Measurements from ENCODE around the gene LTBP1.
"Not testable (repeated sequence)": the region's sequence is repeated elsewhere in the genome, so short reads cannot be mapped to it uniquely, and the experiment has no call there.

Gene LTBP1

DNA sequence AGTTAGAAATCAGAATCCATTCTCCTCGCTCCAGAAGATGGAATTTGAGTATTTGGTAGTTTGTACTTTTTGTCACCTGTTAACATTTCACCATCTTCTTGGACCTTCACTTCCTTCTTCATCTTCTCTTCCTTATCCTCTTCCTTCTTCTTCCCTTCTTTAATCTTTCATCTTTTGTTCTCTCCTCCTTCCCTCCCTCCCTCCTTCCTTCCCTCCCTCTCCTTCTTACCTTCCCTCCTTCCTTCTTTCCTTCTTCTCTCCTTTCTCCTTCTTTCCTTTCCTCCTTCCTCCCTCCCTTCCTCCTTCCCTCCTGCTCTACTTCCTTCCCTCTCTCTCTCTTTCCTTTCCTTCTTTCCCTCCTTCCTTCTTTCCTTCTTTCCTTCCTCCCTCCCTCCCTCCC lies 31.1 kb upstream of the LTBP1 start:
- H3K36me3 ChIP-seq (ENCODE audit: control insufficient read depth, insufficient read depth, low read length): no peaks in the 10 kb centered on the region
- no peaks in the 10 kb centered on the region for H3K4me1 ChIP-seq (ENCODE audit: control insufficient read depth, insufficient read depth, low read length, poor library complexity, severe bottlenecking)
- no peak overlapping the region for H3K4me3 ChIP-seq (ENCODE audit: extremely low read depth, insufficient read depth, low read length, poor library complexity, severe bottlenecking)
- H3K27ac ChIP-seq (ENCODE audit: low read depth, low read length, severe bottlenecking): no peak overlapping the region
- no CpG with 5 or more reads among the region's 1 CpG for WGBS, 2 experiments (ENCODE audit: insufficient coverage in 2 of 2)
- H3K9me3 ChIP-seq (ENCODE audit: control insufficient read depth, low read length): no peaks in the 10 kb centered on the region

DNA sequence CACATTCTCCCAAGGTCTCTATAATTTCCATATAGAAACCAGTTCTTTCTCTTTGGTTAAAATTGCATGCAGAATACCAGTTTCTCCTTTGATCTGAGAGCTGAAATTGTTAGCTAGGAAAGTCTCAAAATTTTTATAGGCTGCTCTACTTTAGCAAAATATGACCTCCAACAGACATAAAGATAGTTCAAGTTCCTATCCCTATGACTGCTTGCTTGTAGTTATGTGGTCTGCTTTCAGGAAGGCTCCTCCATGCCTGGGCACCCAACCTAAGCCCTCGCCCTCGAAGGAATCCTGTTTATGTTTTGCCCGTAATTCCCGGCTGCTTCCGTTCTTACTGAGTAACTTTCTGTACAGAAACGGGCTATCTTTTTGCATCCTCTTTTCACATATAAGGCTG lies 28.0 kb upstream of the LTBP1 start:
- no peaks in the 10 kb centered on the region for H3K36me3 ChIP-seq (ENCODE audit: control insufficient read depth, insufficient read depth, low read length)
- no peak overlapping the region for H3K27ac ChIP-seq (ENCODE audit: low read depth, low read length, severe bottlenecking)
- no peak overlapping the region for H3K4me3 ChIP-seq (ENCODE audit: extremely low read depth, insufficient read depth, low read length, poor library complexity, severe bottlenecking)
- no peaks in the 10 kb centered on the region for H3K4me1 ChIP-seq (ENCODE audit: control insufficient read depth, insufficient read depth, low read length, poor library complexity, severe bottlenecking)
- 94 to 97% methylated on average over 5 to 6 of the region's 6 CpGs for WGBS, 2 experiments (ENCODE audit: insufficient coverage in 2 of 2)
- H3K9me3 ChIP-seq (ENCODE audit: control insufficient read depth, low read length): no peaks in the 10 kb centered on the region

DNA sequence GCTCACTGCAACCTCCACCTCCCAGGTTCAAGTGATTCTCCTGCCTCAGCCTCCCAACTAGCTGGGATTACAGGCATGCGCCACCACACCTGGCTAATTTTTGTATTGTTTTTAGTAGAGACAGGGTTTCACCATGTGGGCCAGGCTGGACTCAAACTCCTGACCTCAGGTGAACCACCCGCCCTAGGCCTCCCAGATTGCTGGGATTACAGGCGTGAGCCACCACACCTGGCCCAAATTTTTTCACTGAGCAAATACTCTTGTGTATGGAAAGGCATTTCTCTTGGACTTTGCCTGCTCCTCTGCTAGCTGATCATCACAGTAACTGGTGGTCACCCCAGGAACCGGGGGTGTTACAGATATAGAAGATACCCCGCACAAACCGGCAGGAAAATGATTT lies 26.9 kb upstream of the LTBP1 start:
- not testable (repeated sequence) for H3K4me3 ChIP-seq (ENCODE audit: extremely low read depth, insufficient read depth, low read length, poor library complexity, severe bottlenecking); H3K36me3 ChIP-seq (ENCODE audit: control insufficient read depth, insufficient read depth, low read length); H3K4me1 ChIP-seq (ENCODE audit: control insufficient read depth, insufficient read depth, low read length, poor library complexity, severe bottlenecking); H3K9me3 ChIP-seq (ENCODE audit: control insufficient read depth, low read length); H3K27ac ChIP-seq (ENCODE audit: low read depth, low read length, severe bottlenecking)
- 92 to 98% methylated on average over 5 of the region's 6 CpGs for WGBS, 2 experiments (ENCODE audit: insufficient coverage in 2 of 2)

DNA sequence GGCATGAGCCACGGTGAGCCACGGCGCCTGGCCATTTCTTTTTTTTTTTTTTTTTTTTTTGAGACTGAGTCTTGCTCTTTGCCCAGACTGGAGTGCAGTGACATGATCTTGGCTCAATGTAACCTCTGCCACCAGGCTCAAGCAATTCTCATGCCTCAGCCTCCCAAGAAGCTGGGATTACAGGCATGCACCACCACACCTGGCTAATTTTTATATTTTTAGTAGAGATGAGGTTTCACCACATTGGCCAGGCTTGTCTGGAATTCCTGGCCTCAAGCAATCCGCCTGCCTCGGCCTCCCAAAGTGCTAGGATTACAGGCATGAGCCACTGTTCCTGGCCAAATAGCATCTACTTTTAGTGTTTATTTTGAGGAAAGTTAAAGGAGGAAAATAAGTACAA lies 25.3 kb upstream of the LTBP1 start:
- H3K27ac ChIP-seq (ENCODE audit: low read depth, low read length, severe bottlenecking); H3K9me3 ChIP-seq (ENCODE audit: control insufficient read depth, low read length); H3K4me3 ChIP-seq (ENCODE audit: extremely low read depth, insufficient read depth, low read length, poor library complexity, severe bottlenecking); H3K36me3 ChIP-seq (ENCODE audit: control insufficient read depth, insufficient read depth, low read length); H3K4me1 ChIP-seq (ENCODE audit: control insufficient read depth, insufficient read depth, low read length, poor library complexity, severe bottlenecking): not testable (repeated sequence)
- WGBS, 2 experiments (ENCODE audit: insufficient coverage in 2 of 2): 90 to 100% methylated on average over 2 of the region's 5 CpGs

DNA sequence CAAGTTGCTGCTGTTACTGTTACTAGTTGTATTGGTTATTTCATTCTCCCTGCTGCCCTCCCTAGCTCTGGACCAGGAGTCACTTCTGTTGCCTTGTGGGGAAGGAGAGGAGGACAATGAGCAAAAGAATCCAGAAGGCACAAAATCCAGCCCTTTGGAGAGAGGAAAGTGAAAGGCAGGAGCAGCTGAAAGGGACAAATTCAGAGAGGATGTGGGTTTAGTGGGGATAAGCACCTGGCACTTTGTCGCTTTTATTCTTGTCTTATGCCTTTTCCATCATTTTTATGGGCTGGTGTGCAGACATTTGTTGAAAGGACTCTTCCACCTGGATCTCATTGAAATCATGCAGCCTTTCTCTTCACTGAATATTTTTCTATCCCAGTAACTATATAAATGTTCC lies 24.3 kb upstream of the LTBP1 start:
- Histone ChIP-seq H3K9me3 (ENCODE audit: control insufficient read depth, low read length) (no peaks in the 10 kb centered on the region), H3K4me1 (ENCODE audit: control insufficient read depth, insufficient read depth, low read length, poor library complexity, severe bottlenecking) (no peaks in the 10 kb centered on the region), H3K4me3 (ENCODE audit: extremely low read depth, insufficient read depth, low read length, poor library complexity, severe bottlenecking) (no peak overlapping the region), H3K27ac (ENCODE audit: low read depth, low read length, severe bottlenecking) (no peak overlapping the region), H3K36me3 (ENCODE audit: control insufficient read depth, insufficient read depth, low read length) (no peaks in the 10 kb centered on the region)
- no CpG with 5 or more reads among the region's 1 CpG for WGBS, 2 experiments (ENCODE audit: insufficient coverage in 2 of 2)

DNA sequence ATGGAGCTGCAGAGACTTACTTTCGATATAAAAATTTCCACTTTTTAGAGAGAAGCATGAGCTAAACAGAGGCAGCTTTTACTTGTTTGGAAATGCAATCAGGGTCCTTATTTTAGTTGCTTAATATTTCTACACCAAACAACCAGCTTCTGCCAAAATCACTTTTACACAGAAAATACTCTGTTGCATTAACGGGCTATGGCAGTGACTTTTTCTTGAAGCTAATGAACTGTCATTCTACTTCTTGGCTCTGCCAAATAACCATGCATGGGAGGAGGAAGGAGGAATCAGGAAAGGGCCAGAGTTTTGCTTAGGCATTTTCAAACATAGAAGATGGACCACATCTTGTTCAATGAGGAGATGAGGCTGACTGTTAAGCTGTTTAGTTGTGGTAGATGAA lies 23.6 kb upstream of the LTBP1 start:
- no peak overlapping the region for H3K27ac ChIP-seq (ENCODE audit: low read depth, low read length, severe bottlenecking)

DNA sequence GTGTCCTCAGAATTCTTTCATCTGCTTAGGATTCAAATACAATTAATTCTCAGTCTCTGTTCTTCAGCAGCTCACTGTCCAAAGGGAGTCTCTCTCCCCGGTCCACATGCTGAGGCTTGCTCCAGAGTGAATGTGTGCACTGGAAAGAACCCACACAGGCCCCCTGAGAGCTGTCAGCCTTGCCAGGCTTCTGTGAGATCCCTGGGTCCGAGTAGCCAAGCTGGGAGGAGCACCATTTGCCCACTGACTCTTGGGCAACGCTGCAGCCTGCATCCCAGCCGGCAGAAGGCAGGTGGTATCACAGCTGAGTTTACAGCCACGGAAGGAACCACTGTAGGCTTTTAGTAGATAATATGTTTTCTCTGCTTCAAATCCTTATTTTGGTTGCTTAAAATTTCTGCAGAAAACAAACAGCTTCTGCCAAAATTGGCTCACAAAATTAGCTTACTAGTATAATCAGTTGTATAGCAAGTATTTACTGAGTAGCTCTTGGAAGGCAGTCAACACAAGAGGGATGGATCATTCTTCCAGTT lies 21.4 kb upstream of the LTBP1 start:
- Histone ChIP-seq H3K4me3 (ENCODE audit: extremely low read depth, insufficient read depth, low read length, poor library complexity, severe bottlenecking) (no peak overlapping the region), H3K4me1 (ENCODE audit: control insufficient read depth, insufficient read depth, low read length, poor library complexity, severe bottlenecking) (no peaks in the 10 kb centered on the region), H3K27ac (ENCODE audit: low read depth, low read length, severe bottlenecking) (no peak overlapping the region), H3K36me3 (ENCODE audit: control insufficient read depth, insufficient read depth, low read length) (no peaks in the 10 kb centered on the region), H3K9me3 (ENCODE audit: control insufficient read depth, low read length) (no peaks in the 10 kb centered on the region)
- 75 to 84% methylated on average over 3 to 5 of the region's 5 CpGs for WGBS, 2 experiments (ENCODE audit: insufficient coverage in 2 of 2)

More for the DNA sequence above, 23.6 kb upstream of the LTBP1 start:
- Histone ChIP-seq H3K4me3 (ENCODE audit: extremely low read depth, insufficient read depth, low read length, poor library complexity, severe bottlenecking) (no peak overlapping the region), H3K9me3 (ENCODE audit: control insufficient read depth, low read length) (no peaks in the 10 kb centered on the region), H3K4me1 (ENCODE audit: control insufficient read depth, insufficient read depth, low read length, poor library complexity, severe bottlenecking) (no peaks in the 10 kb centered on the region), H3K36me3 (ENCODE audit: control insufficient read depth, insufficient read depth, low read length) (no peaks in the 10 kb centered on the region)
- WGBS, 2 experiments (ENCODE audit: insufficient coverage in 2 of 2): 86 to 100% methylated on average over 1 of the region's 2 CpGs

DNA sequence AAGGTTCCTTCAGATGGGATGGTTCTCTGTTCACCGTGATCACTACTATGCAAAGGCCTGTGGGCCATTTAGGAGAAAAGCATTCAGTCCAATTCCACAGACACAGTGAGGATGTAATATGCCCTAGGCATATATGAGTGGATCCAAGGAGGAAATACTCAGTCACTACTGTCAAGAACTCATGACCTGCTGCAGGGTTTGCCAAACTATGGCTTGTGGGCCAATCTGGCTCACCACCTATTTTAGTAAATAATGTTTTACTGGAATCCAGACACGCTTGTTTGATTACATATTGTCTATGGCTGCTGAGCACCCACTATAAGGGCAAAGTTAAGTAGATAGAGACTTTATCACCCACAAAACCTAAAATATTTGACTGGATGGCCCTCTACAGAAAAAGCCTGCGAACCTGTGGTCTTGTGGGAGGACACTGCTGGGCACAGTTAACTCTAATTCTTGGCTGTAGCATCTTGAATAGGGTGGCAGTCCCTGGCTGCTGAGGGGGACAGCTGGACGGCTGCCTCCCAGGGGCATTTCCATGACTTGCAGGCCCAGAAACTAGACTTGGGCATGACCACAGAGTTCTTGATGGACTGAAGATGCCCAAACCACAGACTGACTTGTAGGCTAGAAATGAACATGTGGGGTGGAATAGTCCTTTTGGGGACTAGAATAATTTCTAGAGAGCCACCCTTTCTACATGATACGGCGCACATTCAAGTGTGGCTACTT lies 20.6 kb upstream of the LTBP1 start:
- H3K4me3 ChIP-seq (ENCODE audit: extremely low read depth, insufficient read depth, low read length, poor library complexity, severe bottlenecking): no peak overlapping the region
- WGBS, 2 experiments (ENCODE audit: insufficient coverage in 2 of 2): 96 to 100% methylated on average over 4 of the region's 6 CpGs
- H3K9me3 ChIP-seq (ENCODE audit: control insufficient read depth, low read length): no peaks in the 10 kb centered on the region
- H3K27ac ChIP-seq (ENCODE audit: low read depth, low read length, severe bottlenecking): no peak overlapping the region
- H3K36me3 ChIP-seq (ENCODE audit: control insufficient read depth, insufficient read depth, low read length): no peaks in the 10 kb centered on the region
- no peaks in the 10 kb centered on the region for H3K4me1 ChIP-seq (ENCODE audit: control insufficient read depth, insufficient read depth, low read length, poor library complexity, severe bottlenecking)

DNA sequence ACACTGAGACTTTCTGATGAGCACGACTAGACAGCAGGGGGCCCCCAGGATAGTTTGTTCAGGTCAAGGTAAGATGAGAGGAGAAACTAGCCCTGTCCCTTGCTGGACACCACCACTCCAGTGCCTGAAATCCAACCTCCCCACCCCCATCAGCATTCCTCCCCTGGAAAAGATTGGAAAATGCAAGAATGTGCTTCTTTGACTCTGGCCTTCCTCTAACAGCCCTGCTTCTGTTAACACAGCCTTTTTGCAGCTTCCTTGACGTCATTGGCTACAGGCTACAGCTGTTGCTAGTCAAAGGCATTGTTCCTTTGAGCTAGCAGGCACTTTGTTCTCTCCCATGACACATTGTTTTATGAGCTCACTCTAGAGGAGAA lies 20.1 kb upstream of the LTBP1 start:
- no peaks in the 10 kb centered on the region for H3K4me1 ChIP-seq (ENCODE audit: control insufficient read depth, insufficient read depth, low read length, poor library complexity, severe bottlenecking)
- no peak overlapping the region for H3K4me3 ChIP-seq (ENCODE audit: extremely low read depth, insufficient read depth, low read length, poor library complexity, severe bottlenecking)
- H3K9me3 ChIP-seq (ENCODE audit: control insufficient read depth, low read length): no peaks in the 10 kb centered on the region
- H3K27ac ChIP-seq (ENCODE audit: low read depth, low read length, severe bottlenecking): no peak overlapping the region
- WGBS, 2 experiments (ENCODE audit: insufficient coverage in 2 of 2): 37 to 47% methylated on average over 2 of the region's 2 CpGs
- no peaks in the 10 kb centered on the region for H3K36me3 ChIP-seq (ENCODE audit: control insufficient read depth, insufficient read depth, low read length)

DNA sequence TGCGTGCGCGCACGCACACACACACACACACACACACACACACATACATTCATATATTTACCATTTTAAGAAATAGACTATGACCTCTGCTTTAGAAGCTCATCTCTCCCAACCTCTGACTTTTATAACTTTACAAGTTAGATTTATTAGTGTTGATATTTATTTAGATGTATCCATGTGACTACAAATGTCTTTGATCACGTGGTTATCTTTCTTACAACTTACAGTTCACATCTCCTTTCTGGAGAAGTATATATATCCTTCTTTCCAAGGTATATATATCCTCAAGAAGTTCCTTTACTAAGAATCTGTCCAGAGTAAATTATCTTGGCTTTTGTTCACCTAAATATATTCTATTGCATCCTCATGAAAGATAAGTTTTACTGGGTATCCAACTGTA lies 16.3 kb upstream of the LTBP1 start:
- no peaks in the 10 kb centered on the region for H3K4me1 ChIP-seq (ENCODE audit: control insufficient read depth, insufficient read depth, low read length, poor library complexity, severe bottlenecking)
- no CpG with 5 or more reads among the region's 5 CpGs for WGBS, 2 experiments (ENCODE audit: insufficient coverage in 2 of 2)
- no peak overlapping the region for H3K27ac ChIP-seq (ENCODE audit: low read depth, low read length, severe bottlenecking)
- no peak overlapping the region for H3K4me3 ChIP-seq (ENCODE audit: extremely low read depth, insufficient read depth, low read length, poor library complexity, severe bottlenecking)
- no peaks in the 10 kb centered on the region for H3K9me3 ChIP-seq (ENCODE audit: control insufficient read depth, low read length)
- no peaks in the 10 kb centered on the region for H3K36me3 ChIP-seq (ENCODE audit: control insufficient read depth, insufficient read depth, low read length)

DNA sequence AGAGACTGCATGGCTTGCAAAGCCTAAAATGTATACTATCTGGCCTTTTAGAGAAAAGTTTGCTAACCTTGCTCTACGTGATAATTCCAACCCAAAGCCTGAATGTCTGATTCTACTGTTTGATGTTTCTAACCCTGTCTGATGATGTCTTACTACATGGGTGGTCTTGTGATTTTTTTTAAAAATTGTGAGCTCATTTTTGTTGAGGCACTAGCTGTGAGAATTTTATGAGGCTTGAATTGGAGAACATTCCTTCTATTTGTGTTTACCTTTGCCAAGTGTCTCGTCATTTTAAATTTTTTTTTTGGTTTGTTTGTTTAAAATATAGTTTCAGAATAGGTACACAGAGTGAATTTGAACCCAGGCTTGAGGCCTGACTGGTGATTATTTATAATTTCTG lies 15.2 kb upstream of the LTBP1 start:
- no peaks in the 10 kb centered on the region for H3K9me3 ChIP-seq (ENCODE audit: control insufficient read depth, low read length)
- no peaks in the 10 kb centered on the region for H3K4me1 ChIP-seq (ENCODE audit: control insufficient read depth, insufficient read depth, low read length, poor library complexity, severe bottlenecking)
- 88% methylated on average over 2 of the region's 2 CpGs; no CpG with 5 or more reads in 1 of the 2 experiments for WGBS, 2 experiments (ENCODE audit: insufficient coverage in 2 of 2)
- no peak overlapping the region for H3K4me3 ChIP-seq (ENCODE audit: extremely low read depth, insufficient read depth, low read length, poor library complexity, severe bottlenecking)
- H3K36me3 ChIP-seq (ENCODE audit: control insufficient read depth, insufficient read depth, low read length): no peaks in the 10 kb centered on the region
- H3K27ac ChIP-seq (ENCODE audit: low read depth, low read length, severe bottlenecking): no peak overlapping the region

Data from mesodermal cell (in vitro differentiated cells).